PC-3 (cell line): ENCODE results near the gene ZSWIM4. TPM values are rescaled to one million over a fixed set of nuclear protein-coding genes. Genes with fewer than 3 reads are reported as not detected.

ENCODE experiments used
- ATAC-seq: fragments of 200-7000 bp; cut with Tn5 transposase; 2 replicates; pipeline ENCODE4 v1.9.1; 2020; ENCODE audit warnings: mild to moderate bottlenecking, moderate library complexity
- BruUV-seq: library from RNA; stranded (reverse); fragments of 400-500 nt; replicated peaks from 2 replicates; lab custom pipeline; 2021; lab: Mats Ljungman, UMichigan
- CTCF ChIA-PET: fragments of 300-600 bp; sonication (Branson Sonifier 250); formaldehyde crosslinking; loops from one replicate; lab custom pipeline; 2022; ENCODE audit warnings: antibody characterized with exemption; lab: Charles Lee
- POLR2A ChIA-PET: fragments of 300-600 bp; sonication (Branson Sonifier 250); formaldehyde crosslinking; loops from one replicate; lab custom pipeline; 2022; ENCODE audit warnings: antibody characterized with exemption; ENCODE audit not compliant: unreplicated experiment; lab: Charles Lee
- DNase-seq: peaks from one replicate; pipeline ENCODE4 v3.0.0-alpha.2; 2015
- H2AFZ ChIP-seq: fragments of 300-600 bp; sonication (generic); 2 replicates; pipeline ENCODE4 v1.6.0; 2016; ENCODE audit warnings: antibody characterized with exemption, low read length
- H3F3A ChIP-seq: fragments of 300-600 bp; sonication (generic); one replicate; pipeline ENCODE4 v1.6.0; 2017; ENCODE audit warnings: antibody characterized with exemption, low read length, control low read depth, mild to moderate bottlenecking; ENCODE audit not compliant: unreplicated experiment
- H3K27ac ChIP-seq: fragments of 300-600 bp; sonication (generic); 2 replicates; pipeline ENCODE4 v1.5.1; 2016; ENCODE audit warnings: mild to moderate bottlenecking, low read length
- H3K27me3 ChIP-seq: fragments of 300-600 bp; sonication (generic); 2 replicates; pipeline ENCODE4 v1.6.1; 2016; ENCODE audit warnings: low read length, mixed read lengths
- H3K36me3 ChIP-seq: fragments of 300-600 bp; sonication (generic); 2 replicates; pipeline ENCODE4 v1.6.1; 2016; ENCODE audit warnings: low read depth, mixed run types, low read length, mixed read lengths
- H3K4me1 ChIP-seq: fragments of 300-600 bp; sonication (generic); 2 replicates; pipeline ENCODE4 v1.5.1; 2016; ENCODE audit warnings: low read length; ENCODE audit not compliant: insufficient read depth
- H3K4me2 ChIP-seq: fragments of 300-600 bp; sonication (generic); 2 replicates; pipeline ENCODE4 v1.6.0; 2016; ENCODE audit warnings: low read length
- H3K4me3 ChIP-seq: fragments of 300-600 bp; sonication (generic); 2 replicates; pipeline ENCODE4 v1.5.1; 2016; ENCODE audit warnings: mild to moderate bottlenecking, low read length, mixed read lengths
- H3K79me2 ChIP-seq: fragments of 300-600 bp; sonication (generic); 2 replicates; pipeline ENCODE4 v1.6.1; 2017; ENCODE audit warnings: low read length, mixed read lengths
- H3K9ac ChIP-seq: fragments of 300-600 bp; sonication (generic); 2 replicates; pipeline ENCODE4 v1.6.0; 2016; ENCODE audit warnings: mild to moderate bottlenecking, low read length
- H3K9me2 ChIP-seq: fragments of 300-600 bp; sonication (generic); replicated peaks from 2 replicates; pipeline ENCODE4 v1.6.1; 2016; ENCODE audit warnings: mixed run types, low read length, mixed read lengths
- H3K9me3 ChIP-seq: fragments of 300-600 bp; sonication (generic); 2 replicates; pipeline ENCODE4 v1.6.1; 2016; ENCODE audit warnings: low read length, mixed read lengths
- H4K20me1 ChIP-seq: fragments of 300-600 bp; sonication (generic); 2 replicates; pipeline ENCODE4 v1.6.1; 2016; ENCODE audit warnings: low read length, mixed read lengths
- CTCF ChIP-seq: fragments of 300-600 bp; sonication (generic); conservative IDR thresholded peaks from 2 replicates; pipeline ENCODE4 v1.5.1; 2017; ENCODE audit warnings: antibody characterized with exemption, low read depth, mild to moderate bottlenecking, low read length
- EZH2 ChIP-seq: fragments of 300-600 bp; sonication (generic); IDR thresholded peaks from one replicate; pipeline ENCODE4 v1.6.1; 2017; ENCODE audit warnings: antibody characterized with exemption, mild to moderate bottlenecking, low read length; ENCODE audit not compliant: unreplicated experiment
- EZH2phosphoT487 ChIP-seq: fragments of 300-600 bp; sonication (generic); IDR thresholded peaks from 2 replicates; pipeline ENCODE4 v1.6.1; 2018; ENCODE audit warnings: mild to moderate bottlenecking, antibody characterized with exemption, low read length, borderline replicate concordance
- intact Hi-C: fragments of 100-400 bp; cut with micrococcal nuclease; formaldehyde crosslinking; loops from 2 replicates; pipeline ENCODE4 v1.9.0; 2023
- total RNA-seq: library from RNA; depleted of rRNA; stranded (reverse); fragments of >200 nt; gene quantifications from 2 replicates; pipeline ENCODE4 v1.2.3, GENCODE V29; 2014

The ZSWIM4 gene
- total RNA-seq, 1 experiment from 2014 or later: 8.0 TPM

- no peak overlapping the region for H3K9ac ChIP-seq
- DNase-seq (no peak), ATAC-seq (no peak)
- no TSS peak for BruUV-seq
- POLR2A ChIA-PET: interaction anchor here (0.6 to 0.7 kb wide), 2 partner anchors 11 to 20 kb away, joined by 3 to 13 read pairs; no protein-coding TSS in a partner anchor
- H4K20me1 ChIP-seq: no peaks in the 10 kb centered on the region
- H3K9me3 ChIP-seq: no peaks in the 10 kb centered on the region
- no peak overlapping the region for H3K4me2 ChIP-seq
- H3K79me2 ChIP-seq: no peaks in the 10 kb centered on the region
- H2AFZ ChIP-seq: no peak overlapping the region
- no peaks in the 10 kb centered on the region for H3F3A ChIP-seq
- H3K9me2 ChIP-seq: no peaks in the 10 kb centered on the region
- intact Hi-C loops: loop anchor here (5.0 kb wide), 1 partner anchor 35 kb away; no protein-coding TSS in a partner anchor
- CTCF ChIA-PET: interaction anchor here (0.5 to 0.9 kb wide), 2 partner anchors 34 kb away, joined by 4 to 7 read pairs; no protein-coding TSS in a partner anchor
- no peak overlapping the region for H3K4me3 ChIP-seq
- TF ChIP-seq EZH2phosphoT487: no peak
- no peak for TF ChIP-seq CTCF
- no peak for TF ChIP-seq EZH2
- H3K27me3 ChIP-seq: no peaks in the 10 kb centered on the region
- no peaks in the 10 kb centered on the region; the same call in 1 of the 2 replicates for H3K36me3 ChIP-seq
- H3K27ac ChIP-seq: no peak overlapping the region
- H3K4me1 ChIP-seq: no peaks in the 10 kb centered on the region
Observed at GRCh38 chr19:13827656-13828055, 32.4 kb downstream of the ZSWIM4 start.

GRCh38 chr19:13830114-13830740, 35.0 kb downstream of the ZSWIM4 start:
- ATAC-seq (no peak), DNase-seq (no peak)
- no peaks in the 10 kb centered on the region for H3K79me2 ChIP-seq
- TF ChIP-seq CTCF (no peak), EZH2phosphoT487 (no peak), EZH2 (no peak)
- H3K9ac ChIP-seq: no peak overlapping the region
- intact Hi-C loops: loop anchor here (10.0 kb wide), 1 partner anchor 665 kb away; no protein-coding TSS in a partner anchor
- H3K4me1 ChIP-seq: peaks cover 20% of the 10 kb centered on the region
- POLR2A ChIA-PET: interaction anchor here (0.7 kb wide), 1 partner anchor 11 kb away, joined by 6 read pairs; no protein-coding TSS in a partner anchor
- no peak overlapping the region for H3K4me3 ChIP-seq
- no TSS peak for BruUV-seq
- H2AFZ ChIP-seq: no peak overlapping the region
- H3K27ac ChIP-seq: no peak overlapping the region
- peaks cover 4% of the 10 kb centered on the region; the same call in 1 of the 2 replicates for H4K20me1 ChIP-seq
- H3K4me2 ChIP-seq: no peak overlapping the region
- no peaks in the 10 kb centered on the region for H3K9me2 ChIP-seq
- H3K27me3 ChIP-seq: no peaks in the 10 kb centered on the region
- CTCF ChIA-PET: interaction anchor here (0.6 to 1.3 kb wide), 2 partner anchors 32 to 477 kb away, joined by 3 to 4 read pairs; no protein-coding TSS in a partner anchor
- H3F3A ChIP-seq: peaks cover 4% of the 10 kb centered on the region
- peaks cover 3% of the 10 kb centered on the region; the same call in 1 of the 2 replicates for H3K36me3 ChIP-seq
- H3K9me3 ChIP-seq: no peaks in the 10 kb centered on the region
